Iris pigment epithelial cell (primary cell): ENCODE results near the gene ZNF608.
A peak's percentile ranks its signal among the peaks of the same experiment; 100 is the strongest.

Experiments used
- DNase-seq: peaks from one replicate; pipeline ENCODE4 v3.0.0-alpha.2; 2011; ENCODE audit warnings: low read depth

ZNF608 gene

DNA sequence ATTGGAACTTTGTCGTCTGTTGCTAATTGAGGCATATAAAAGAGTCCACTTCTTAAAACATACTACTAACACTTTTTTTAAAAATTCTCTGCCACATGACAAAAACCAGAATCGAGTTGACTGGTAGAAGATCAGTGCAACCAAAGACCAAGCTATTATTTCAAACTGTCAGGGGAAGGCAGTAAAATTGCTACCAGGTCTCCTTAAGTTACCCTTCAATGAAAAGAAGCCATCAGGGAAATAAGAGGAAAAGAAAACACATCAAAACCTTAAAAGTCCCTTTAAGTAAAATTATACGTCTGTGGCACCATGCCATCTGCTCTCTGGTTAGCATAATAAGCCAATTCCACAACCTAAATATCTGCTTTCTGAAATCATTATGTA, 9.6 kb downstream of the ZNF608 start:
- no peak for DNase-seq

DNA sequence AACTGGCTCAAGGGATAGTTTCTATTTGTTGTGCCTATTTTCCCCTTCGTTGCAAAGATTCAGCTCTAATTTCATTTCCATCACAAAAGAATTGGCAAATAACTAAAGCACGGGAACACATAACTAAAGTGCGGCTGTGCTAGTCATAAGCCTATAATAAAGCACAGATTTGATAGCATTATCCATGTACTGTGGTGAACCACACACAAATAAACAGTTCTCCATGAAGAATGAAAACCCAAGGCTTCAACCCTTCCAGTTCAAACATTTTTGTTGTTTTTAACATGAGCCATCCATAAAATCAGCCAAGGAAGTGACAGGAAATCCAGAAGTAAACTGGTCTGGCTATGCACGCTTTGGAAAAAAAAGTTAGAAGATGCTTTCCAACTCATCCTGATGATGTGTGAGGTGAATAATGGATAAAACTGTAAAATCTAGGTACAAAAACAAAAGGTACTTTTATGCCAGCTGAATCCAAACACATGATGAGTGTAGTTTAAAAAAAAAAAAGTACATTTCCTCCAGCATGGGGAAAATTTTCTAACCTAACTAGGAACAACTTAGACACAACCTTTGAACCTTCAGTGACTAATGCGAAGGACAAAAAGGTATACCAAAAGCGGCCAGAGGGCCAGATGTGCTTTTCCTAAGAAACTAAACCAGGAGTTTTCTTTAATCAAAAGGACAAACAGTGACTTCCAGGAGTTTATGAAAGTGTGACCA, 10.2 kb downstream of the ZNF608 start:
- DNase-seq, result peak; percentile 84

DNA sequence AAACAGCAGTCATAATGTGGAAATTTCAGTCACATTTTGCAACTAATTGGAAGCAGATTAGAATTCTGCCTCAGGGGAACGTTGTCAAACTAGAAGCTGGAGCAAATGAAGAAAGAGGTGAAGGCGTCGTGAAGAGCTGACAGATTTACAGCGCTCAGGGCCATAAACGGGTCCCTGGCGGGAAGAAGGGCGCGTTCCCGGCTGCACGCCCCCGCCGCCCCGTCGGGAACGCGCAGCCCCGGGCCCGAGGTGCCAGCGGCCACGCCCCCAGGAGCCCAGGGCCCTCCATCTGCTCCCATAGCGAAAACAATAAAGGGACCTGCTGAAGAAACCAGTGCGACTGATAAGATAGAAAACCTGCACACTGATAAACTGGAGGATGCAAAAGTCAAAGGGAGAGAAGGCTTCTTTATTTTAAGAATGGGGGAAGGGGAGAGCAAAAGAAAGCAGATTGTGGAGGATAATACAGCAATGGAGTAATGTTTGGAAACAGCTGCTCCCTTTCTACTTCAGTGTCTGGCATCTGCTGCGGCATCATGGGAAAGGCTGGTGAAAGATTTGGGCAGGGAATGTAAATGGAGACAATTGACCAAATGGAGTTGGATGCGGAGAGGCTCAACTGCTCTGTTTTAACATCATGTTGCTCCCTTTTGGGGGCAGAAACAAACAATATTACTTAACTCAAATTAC, 11.1 kb downstream of the ZNF608 start:
- DNase-seq, result no peak

DNA sequence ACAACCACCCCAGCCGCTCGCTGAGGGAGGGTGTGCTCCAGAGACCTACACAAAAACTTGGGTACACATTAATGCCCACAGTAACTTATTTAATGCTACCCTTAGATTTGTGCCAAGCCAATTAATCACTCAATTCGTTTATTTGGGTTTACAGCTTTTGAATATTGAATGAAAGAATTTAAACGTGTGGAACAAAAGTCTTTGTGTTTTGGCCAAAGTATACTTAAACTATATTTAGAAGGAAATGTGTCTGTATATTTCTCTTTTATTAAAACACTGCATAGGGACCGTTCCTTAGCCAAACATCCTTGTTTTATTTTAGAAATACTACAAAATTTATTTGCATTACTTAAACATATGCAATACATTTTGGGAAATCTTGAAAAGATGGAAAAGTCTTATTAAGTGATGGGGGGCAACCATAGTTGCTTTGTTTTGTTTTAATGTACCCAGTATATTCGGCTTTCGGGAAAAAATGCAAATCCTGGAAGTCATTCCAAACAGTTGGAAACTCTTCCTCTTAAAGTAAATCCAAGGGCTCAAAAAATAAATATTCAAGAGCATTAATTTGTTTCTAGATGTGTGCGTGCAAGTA, 11.8 kb downstream of the ZNF608 start:
- DNase-seq, result no peak

DNA sequence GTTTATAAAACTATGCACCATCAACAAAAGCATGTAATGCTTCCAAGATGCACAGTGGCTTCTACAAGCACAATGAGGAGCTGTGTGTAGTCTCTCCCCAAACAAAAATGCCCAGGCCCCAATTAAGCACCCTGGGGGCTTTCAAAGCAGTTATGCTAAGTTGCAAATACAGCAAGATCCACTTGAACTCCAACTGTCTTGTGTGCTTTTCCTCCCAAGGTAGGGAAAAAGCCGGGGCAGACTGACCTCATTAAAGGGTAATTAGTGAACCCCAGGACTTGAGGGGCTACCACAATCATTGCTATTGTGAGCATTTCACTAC, 13.1 kb downstream of the ZNF608 start:
- DNase-seq, result no peak

DNA sequence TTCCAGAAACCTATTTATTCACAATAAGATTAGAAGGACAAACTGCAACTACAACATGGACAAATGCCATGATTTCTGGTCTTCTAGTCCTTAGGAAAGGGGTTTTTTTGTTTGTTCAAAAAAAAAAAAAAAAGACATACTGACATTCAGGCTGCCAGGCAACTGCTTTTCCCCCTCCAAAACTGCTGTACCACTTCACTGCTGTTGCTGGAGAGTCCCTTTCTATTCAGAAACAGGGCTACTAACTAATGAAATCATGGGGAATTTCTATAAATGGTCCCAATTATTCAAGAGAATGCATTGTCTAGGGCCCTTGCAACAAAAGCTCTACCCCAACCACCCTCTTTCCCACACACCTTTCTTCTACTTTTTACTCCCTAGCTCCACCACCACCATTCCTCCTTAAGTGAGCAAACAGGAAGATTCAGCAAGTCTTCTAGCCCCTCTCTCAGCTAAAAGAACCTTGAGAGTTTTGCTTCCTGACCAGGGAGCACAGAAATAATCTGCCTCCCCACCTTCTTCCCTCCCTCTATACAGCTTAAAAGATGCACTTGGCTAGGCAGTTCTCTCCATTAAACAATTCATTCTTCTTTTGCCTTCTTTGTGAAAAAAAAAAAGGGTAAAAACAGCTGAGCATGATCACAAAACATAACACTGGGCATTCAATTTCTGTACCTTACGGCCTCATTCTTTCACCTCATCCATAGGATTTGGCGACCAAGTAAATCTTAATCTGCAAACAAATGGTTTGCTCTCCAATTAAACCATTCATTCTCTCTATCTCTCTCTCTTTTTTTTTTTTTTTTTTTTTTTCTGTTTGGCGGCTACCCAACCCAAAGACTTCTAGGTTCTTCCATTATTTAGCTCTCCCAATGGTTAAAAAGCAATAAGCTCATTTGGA, 13.8 kb downstream of the ZNF608 start:
- DNase-seq, result no peak

DNA sequence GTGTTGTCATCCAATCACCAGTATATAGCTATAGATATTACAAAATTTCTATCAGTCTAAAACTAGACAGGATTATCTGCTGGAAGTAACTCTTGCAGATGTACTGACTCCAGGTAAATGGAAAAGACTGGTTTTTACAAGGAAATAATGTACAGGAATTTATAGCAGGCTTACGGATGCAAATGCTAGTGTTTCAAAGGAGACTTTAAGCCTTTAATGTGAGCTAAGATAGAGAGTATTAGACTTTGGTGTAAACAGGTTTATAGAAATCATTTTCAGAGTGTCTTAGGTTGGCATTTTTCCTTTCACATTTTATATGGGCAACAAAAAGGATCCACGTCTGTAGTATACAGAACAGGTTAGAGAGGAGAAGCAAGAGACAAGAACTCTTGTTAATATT, 16.1 kb downstream of the ZNF608 start:
- DNase-seq, result no peak

DNA sequence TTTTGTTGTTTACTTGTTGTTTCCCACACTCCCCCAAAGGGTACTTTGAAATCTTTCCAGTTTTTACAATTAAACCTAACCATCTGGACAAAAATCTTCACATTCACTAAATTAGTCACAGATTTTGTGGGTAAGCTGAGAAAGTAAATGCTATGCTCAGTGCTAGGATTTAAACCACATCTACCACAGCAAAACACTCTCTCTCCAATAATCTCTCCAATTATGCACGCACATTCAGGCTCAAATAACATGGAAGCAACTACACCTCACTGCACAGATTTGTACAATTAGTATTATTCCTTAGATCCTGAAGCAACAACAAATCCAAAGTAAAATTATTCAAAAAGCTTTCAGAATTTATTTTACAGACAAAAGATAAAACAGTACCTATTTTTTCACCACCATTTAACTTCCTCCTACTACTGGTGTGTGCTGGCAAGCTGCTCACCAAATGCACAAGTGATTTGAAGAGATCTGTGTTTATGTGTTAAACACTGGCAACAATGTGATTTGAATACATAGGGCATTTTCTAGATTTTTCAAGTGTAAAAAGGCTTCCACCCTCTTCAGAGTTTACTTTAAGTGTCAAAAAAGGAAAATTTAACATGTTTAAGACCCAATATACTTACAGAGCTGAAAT, 16.6 kb downstream of the ZNF608 start:
- no peak for DNase-seq

DNA sequence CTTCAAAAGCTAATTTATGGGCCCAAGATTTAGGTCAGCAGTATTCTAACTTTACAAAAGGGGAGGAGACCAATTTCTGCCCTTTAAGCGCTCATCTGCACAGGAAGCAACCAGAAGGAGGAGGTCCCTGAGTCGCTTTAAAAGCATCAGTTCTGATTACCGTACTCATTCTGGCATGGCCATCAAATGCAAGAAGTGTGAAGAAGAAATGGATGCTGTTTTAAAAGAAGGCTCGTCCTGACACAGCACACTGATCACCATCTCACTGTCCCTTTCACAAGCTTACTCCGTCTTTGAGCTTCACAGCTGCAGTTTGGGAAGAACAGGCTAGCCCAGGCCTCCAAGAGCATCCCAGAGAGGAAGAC, 17.5 kb downstream of the ZNF608 start:
- DNase-seq, result no peak

DNA sequence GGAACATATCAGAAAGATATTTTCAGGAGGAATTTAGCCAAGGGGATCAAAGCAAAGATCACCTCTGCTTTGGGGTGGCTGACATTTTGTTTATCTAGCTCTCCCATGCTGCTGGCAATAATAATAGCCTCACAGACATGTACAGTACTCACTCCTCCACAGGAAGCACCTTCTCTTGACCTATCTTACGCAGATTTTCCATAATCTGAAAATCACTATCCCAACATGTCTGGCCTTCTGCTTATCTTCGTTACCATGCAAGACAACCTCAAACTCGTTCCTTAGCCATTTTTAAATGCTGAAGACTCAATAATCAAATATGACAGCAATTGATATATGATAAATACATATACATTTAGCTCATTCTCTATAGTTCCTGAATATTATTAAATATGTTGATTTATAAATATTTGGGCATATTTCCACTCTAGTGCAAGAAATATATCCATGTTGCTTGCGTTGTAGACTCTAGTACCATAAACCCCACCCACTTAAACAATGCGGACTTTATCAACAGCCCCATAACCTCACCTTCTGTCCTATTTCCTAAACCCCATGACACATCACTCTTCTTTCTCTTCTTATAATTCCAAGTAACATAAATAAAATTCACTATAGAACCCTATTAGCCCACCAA, 18.0 kb downstream of the ZNF608 start:
- no peak for DNase-seq

DNA sequence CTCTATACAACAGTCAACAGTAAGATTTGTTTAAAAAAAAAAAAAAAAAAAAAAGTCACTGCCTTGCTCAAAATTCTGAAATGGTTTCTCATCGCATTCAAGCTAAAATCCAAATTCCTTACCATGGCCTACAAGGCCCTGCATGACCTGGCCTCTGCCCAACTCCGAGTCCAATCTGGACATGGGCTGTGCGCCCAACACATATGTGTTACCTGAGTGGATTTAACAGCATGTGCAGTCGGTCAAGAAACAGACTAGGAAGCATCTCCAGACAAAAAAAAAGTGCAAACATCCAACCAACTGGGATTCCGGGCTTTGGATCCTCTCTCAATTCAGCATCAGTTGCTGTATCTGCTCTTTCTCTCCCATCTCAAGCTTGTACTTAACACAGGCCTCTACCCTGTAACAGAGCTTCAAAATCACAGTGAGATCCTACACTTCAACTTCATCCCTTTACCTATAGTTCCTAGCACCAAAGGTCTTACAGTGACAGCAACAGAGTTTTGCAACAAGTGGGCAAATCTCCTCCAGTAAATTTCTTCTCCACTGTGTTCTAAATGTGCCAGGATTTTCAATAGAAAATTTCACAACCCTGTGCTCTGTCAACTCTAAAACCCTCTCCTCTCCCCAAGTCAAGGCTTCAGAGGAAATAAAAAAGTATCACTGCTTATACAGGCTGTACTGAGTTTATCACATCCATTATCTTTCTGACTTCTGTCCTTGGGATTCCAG, 19.6 kb downstream of the ZNF608 start:
- DNase-seq, result no peak

DNA sequence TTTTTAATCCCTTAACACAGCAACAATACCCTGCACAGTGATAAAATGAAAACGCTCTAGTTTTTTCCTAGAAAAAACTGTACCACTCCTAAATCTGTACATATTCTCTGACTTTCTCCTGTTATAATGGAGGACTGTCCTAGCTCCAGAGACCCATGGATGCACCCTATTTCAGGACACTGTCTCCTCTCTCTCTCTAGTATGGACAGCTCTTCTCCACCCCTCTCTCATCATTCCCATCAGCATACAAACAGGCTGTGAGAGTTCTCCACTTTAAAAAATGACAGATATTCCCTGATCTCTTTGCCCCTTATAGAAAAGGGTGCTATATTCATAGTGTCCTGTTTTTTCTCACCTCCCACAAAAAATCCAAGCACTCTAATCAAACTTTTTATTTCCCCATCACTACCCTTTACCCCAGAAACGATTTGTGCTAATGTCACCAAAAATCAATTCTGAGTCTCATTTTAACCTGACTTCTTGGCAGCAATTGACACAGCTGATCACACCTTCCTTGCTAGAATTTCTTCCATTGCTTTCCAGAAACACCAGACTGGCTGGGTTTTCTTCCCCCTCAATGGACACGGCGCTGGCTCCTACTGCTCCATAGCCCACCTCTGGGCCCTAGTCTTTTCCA, 20.7 kb downstream of the ZNF608 start:
- no peak for DNase-seq

DNA sequence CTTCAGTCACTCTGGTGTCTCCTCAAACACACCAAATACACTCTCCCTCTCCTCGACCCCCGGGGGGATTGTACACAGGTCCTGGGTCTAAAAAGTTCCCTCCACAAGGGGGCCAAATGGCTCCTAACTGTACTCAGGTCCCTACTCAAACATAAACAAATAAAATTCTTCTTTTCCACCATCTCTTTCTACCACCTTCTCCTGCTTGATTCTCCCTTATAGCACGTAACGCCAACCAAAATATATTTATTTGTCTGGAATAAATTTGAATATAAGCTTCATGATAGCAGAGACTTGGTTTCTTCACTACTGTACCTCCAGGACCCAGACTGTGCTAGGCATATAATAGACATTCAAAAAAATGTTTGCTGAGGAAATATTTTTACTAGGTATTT, 21.4 kb downstream of the ZNF608 start:
- no peak for DNase-seq

DNA sequence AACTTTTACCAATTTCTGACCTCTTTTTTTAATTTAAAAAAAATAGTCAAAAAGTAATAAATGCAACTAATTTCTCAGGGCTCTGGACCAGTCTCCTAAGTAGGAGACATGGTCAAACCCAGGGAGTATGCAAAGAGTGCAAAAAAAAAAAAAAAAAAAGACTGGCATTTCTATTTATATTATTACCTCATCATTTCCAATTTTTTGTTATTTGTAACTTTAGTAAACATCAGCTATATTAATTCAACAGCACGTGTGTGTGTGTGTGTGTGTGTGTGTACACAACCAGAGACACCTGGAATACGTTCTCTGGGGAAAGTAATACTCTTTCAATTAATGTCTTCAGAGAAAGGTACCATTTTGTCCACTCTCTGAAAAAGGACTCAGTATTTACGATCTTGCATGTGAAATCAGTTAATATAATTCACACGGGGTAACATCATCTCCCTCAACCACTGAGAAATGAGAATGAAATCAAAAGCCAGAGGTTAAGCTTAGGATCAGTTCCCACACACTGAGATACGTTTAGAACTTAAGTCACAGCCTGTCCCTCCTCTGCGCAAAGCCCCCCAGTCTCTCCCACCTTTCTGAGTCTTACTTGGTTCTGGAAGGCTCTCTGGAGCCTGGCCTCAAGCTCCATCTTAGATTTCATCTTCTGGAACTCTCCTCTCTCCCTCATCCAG, 21.9 kb downstream of the ZNF608 start:
- no peak for DNase-seq

DNA sequence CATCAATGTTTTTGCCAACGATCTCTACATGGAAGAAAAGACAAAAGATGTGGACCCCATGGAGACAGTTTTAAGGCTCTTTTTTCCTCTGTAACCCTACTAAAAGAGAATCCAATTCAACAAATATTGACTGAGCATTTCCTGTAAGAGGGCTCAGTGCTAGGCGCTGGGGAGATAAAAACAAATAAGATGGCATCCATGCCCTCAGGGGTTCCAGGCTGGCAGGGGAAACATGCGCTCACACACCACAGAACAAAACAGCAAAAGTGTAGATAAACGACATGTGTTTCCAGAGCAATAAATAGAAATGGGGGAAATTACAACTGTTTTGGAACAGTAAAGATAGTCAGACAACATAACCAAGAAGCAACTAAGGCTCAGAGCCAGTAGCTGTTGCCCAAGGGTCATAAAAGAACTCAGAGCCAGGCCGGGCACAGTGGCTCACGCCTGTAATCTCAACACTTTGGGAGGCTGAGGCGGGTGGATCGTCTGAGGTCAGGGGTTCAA, 25.2 kb downstream of the ZNF608 start:
- DNase-seq, result no peak

DNA sequence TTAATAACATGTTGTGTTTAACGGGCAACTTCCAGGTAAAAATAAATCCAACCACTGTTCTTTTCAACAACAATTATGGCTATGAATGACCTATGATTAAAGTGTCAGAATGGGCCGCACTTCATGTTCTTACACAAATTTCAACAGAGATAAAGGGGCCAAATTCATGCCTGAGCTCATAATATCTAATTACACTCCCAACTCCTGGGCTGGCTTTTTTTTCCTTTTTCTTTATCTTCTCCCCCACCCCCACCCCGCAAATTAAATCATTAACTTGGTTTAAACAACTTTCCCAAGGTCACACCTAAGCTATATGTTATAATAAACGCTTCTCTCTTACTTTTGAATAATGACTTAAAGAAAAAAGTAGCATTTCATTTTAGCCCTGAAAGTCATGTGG, 25.8 kb downstream of the ZNF608 start:
- DNase-seq, result no peak

DNA sequence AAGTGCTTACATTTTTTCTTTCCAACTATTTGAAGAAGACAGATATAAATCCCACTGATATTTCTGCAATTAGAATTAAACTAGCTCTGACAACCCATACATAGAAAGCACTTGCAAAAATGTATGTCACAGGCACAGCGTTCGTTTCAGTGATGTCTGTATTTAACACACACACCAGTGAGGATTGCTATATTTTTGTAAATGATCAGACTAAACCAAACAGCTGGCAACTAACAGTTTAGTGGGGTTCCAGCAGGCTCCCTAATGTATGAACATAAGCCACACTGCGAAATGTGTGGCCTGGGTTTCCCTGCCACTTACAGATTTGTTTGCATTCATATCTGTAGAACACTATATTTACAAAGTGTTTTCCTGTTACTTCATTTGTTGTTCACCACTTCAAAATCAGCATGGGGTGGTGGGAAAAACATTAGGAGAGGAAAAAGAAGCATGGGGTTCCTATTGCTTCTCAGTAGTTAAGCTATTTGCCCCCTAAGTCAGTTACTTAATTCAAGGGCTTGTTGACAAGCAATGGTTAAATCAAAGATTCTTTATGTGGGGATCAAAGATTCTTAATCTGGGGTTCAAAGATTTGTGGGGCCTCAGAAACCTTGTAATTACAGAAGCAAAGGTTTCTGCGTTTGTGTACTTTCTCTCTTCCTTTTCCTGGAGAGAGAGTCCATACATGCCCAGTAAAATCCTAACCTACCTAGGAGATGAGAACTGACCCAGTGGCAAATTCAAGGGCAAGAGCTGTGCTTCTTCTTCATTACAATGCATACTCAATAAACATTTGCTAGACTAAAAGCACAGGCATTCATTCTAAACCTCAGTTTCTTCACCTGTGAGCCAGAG, 27.1 kb downstream of the ZNF608 start:
- DNase-seq, result no peak

DNA sequence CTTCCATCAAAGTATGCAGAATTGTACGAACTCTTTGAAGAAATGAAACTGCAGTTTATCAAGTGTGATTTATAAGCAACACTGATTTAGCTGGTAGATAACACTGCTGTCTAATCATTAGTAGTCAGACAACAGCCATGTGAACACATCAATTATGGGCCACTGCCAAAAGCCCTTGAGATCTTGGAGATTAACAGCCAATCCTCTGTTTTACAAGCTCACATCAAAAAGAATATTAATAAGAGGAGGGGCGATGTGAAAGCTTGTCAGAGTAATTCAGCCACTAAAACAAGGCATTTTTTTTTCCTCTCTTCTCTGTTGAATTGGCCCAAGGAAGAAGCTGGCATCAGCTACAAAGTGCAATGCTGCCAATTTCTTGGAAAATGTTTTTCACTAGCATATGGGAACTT, 28.1 kb downstream of the ZNF608 start:
- DNase-seq, result no peak

DNA sequence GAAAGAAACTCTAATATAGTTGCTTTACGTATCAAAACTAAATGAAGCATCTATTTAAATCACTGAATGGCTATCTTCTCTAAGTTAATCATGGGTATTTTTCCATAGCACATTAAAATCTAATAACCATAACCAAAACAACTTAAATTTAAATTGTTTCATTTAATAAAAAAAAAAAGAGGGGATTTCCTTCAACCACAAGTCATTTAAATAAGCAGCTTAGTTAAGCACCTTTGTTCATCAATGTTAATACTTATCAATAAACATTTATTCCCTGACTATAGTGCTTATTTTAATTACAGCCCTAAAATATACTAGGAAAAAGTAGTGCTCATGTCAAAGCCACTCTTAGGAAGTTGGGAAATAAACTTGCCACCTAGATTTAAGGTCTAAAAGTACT, 30.3 kb downstream of the ZNF608 start:
- DNase-seq, result no peak
